HepG2 (cell line): Measurements from ENCODE around the gene GTF2A1. TPM values are rescaled to one million over a fixed set of nuclear protein-coding genes. Genes with fewer than 3 reads are reported as not detected.

Source experiments
- ATAC-seq: fragments of 200-7000 bp; cut with Tn5 transposase; 3 replicates; pipeline ENCODE4 v1.9.1; 2020; ENCODE audit warnings: mild to moderate bottlenecking, moderate library complexity
- Bru-seq: library from RNA; stranded (reverse); fragments of 400-500 nt; gene quantifications from one replicate; lab custom pipeline; 2021; lab: Mats Ljungman, UMichigan
- BruChase-seq, 2 experiments: library from RNA; stranded (reverse); fragments of 400-500 nt; gene quantifications; one replicate each; lab custom pipeline; 2021; lab: Mats Ljungman, UMichigan
- BruUV-seq: library from RNA; stranded (reverse); fragments of 400-500 nt; replicated peaks from 2 replicates; lab custom pipeline; 2021; lab: Mats Ljungman, UMichigan
- CTCF ChIA-PET: fragments of 300-600 bp; formaldehyde crosslinking; extraction: SDS; loops from one replicate; lab custom pipeline; 2021; ENCODE audit warnings: low total read pairs, inconsistent platforms, low intra/inter-chr PET ratio; lab: Yijun Ruan, JAX
- POLR2A ChIA-PET: fragments of 350-600 bp; sonication (Branson Sonifier 250); formaldehyde crosslinking; loops from one replicate; lab custom pipeline; 2020; ENCODE audit warnings: antibody characterized with exemption, inconsistent platforms; lab: Yijun Ruan, JAX
- DNase-seq: peaks from one replicate; pipeline ENCODE4 v3.0.0-alpha.2; 2015; ENCODE audit warnings: low spot score
- FAIRE-seq: peaks from 3 replicates; lab custom pipeline; 2011; peaks lifted over from hg19 to GRCh38; lab: Jason Lieb, UNC
- H2AFZ ChIP-seq: one replicate; pipeline ENCODE4 v1.6.1; 2011; ENCODE audit warnings: low read length, inconsistent platforms
- H3K27ac ChIP-seq: fragments of 300-600 bp; 3 replicates; pipeline ENCODE4 v1.8.0; 2011; ENCODE audit warnings: mixed run types, mild to moderate bottlenecking, mixed read lengths, low read length, inconsistent platforms; ENCODE audit not compliant: insufficient read depth; ENCODE audit errors: extremely low read length
- H3K27me3 ChIP-seq, 2 experiments: fragments of 200-600 bp in 1 of 2; 2 replicates in 1 of 2; 3 replicates in 1 of 2; pipeline versions ENCODE4 v1.6.0 to v1.8.0; 2011; ENCODE audit warnings: low read length in 2 of 2, mild to moderate bottlenecking in 2 of 2, moderate library complexity in 2 of 2, inconsistent platforms in 1 of 2; ENCODE audit not compliant: insufficient read depth in 2 of 2, control insufficient read depth in 1 of 2
- H3K36me3 ChIP-seq, 2 experiments: fragments of 200-600 bp in 1 of 2; replicated peaks in 1 of 2; 2 replicates in 1 of 2; 3 replicates in 1 of 2; pipeline versions ENCODE4 v1.5.1 to v1.8.0; 2011; ENCODE audit warnings: low read length in 2 of 2, inconsistent platforms in 1 of 2; ENCODE audit not compliant: insufficient read depth in 2 of 2, control insufficient read depth in 1 of 2
- H3K4me1 ChIP-seq: 2 replicates; pipeline ENCODE4 v1.5.1; 2012; ENCODE audit warnings: low read length, inconsistent platforms; ENCODE audit not compliant: insufficient read depth
- H3K4me2 ChIP-seq: 2 replicates; pipeline ENCODE4 v1.6.0; 2011; ENCODE audit warnings: low read depth, low read length, inconsistent platforms
- H3K4me3 ChIP-seq, 3 experiments: fragments of 200-600 bp in 1 of 3; sonication (generic), shearing (Covaris generic) in 1 of 3; replicated peaks in 1 of 3; 2 replicates each; pipeline ENCODE4 v1.5.1; 2011 to 2016; ENCODE audit warnings: low read length in 3 of 3, inconsistent platforms in 2 of 3, low read depth in 2 of 3, mild to moderate bottlenecking in 2 of 3, control low read depth in 1 of 3, mixed read lengths in 1 of 3; ENCODE audit not compliant: insufficient read depth in 1 of 3
- H3K79me2 ChIP-seq: one replicate; pipeline ENCODE4 v1.6.1; 2011; ENCODE audit warnings: low read length, inconsistent platforms; ENCODE audit not compliant: insufficient read depth
- H3K9ac ChIP-seq: 2 replicates; pipeline ENCODE4 v1.6.0; 2011; ENCODE audit warnings: mild to moderate bottlenecking, low read depth, low read length, inconsistent platforms; ENCODE audit not compliant: insufficient read depth
- H3K9me3 ChIP-seq: 2 replicates; pipeline ENCODE4 v1.5.1; 2012; ENCODE audit warnings: mild to moderate bottlenecking, low read length
- H4K20me1 ChIP-seq: 2 replicates; pipeline ENCODE4 v1.6.0; 2011; ENCODE audit warnings: inconsistent platforms, mild to moderate bottlenecking, low read length, moderate library complexity; ENCODE audit not compliant: insufficient read depth
- BRD4 ChIP-seq: sonication (generic); formaldehyde crosslinking; IDR thresholded peaks from 2 replicates; pipeline ENCODE4 v1.4.0; 2020; ENCODE audit warnings: missing genetic modification reagents
- ETV6 ChIP-seq: sonication (generic); formaldehyde crosslinking; conservative IDR thresholded peaks from 2 replicates; pipeline ENCODE4 v1.4.0; 2020; ENCODE audit warnings: missing genetic modification reagents
- TAF15 ChIP-seq: fragments of 200-400 bp; formaldehyde crosslinking; IDR thresholded peaks from one replicate; pipeline ENCODE4 v1.6.1; 2018; ENCODE audit warnings: mild to moderate bottlenecking, low read depth, low read length; ENCODE audit not compliant: poor library complexity, severe bottlenecking
- ZNF234 ChIP-seq: sonication (generic); formaldehyde crosslinking; conservative IDR thresholded peaks from 2 replicates; pipeline ENCODE4 v1.5.1; 2020; ENCODE audit warnings: mild to moderate bottlenecking, missing genetic modification reagents
- ZNF407 ChIP-seq: sonication (generic); formaldehyde crosslinking; IDR thresholded peaks from one replicate; pipeline ENCODE4 v1.5.1; 2020; ENCODE audit warnings: mild to moderate bottlenecking, missing genetic modification reagents; ENCODE audit errors: not compliant biosample characterization
- ZNF782 ChIP-seq: sonication (generic); formaldehyde crosslinking; IDR thresholded peaks from 2 replicates; pipeline ENCODE4 v1.4.0; 2020; ENCODE audit warnings: missing genetic modification reagents, mild to moderate bottlenecking, borderline replicate concordance
- ZNF878 ChIP-seq: sonication (generic); formaldehyde crosslinking; IDR thresholded peaks from 2 replicates; pipeline ENCODE4 v1.8.1; 2023; ENCODE audit warnings: mild to moderate bottlenecking, missing genetic modification reagents, moderate library complexity
- WGBS: methylation state at CpG from one replicate; pipeline ENCODE4 v1.1.6; 2017; ENCODE audit warnings: low lambda C conversion rate; 5-methylcytosine and 5-hydroxymethylcytosine counted together
- in situ Hi-C: cut with HindIII; loops from 2 replicates; pipeline ENCODE4 v1.10.0; 2017; ENCODE audit warnings: low pct_unique_long_range_greater_than_20kb; ENCODE audit not compliant: extremely low pct_ligation_motif_present
- intact Hi-C: fragments of 100-400 bp; cut with micrococcal nuclease; formaldehyde crosslinking; loops from one replicate; pipeline ENCODE4 v1.10.0; 2022; ENCODE audit not compliant: unreplicated experiment
- long read RNA-seq, 2 experiments: library from RNA in 1 of 2; library from polyadenylated mRNA in 1 of 2; stranded (forward) in 1 of 2; unstranded in 1 of 2; transcript quantifications; one replicate each; pipeline ENCODE4 v2.0.0, GENCODE V29; 2019 to 2022
- polyA minus RNA-seq, 3 experiments: library from RNA; depleted of rRNA, polyadenylated mRNA; stranded (reverse); fragments of >200 nt; gene quantifications; 2 replicates each; pipeline ENCODE4 v1.2.3, GENCODE V29; 2011; ENCODE audit warnings: low replicate concordance in 1 of 3
- polyA plus RNA-seq, 8 experiments: library from polyadenylated mRNA; depleted of rRNA in 3 of 8; stranded (reverse) in 7 of 8; unstranded in 1 of 8; fragments of >200 nt; fragmentation: Illumina TruSeq in 4 of 8; extraction: Trizol in 4 of 8; gene quantifications; 2 replicates each; pipeline versions ENCODE4 v1.2.1 to v1.2.3, GENCODE V29; 2011 to 2016; ENCODE audit warnings: low read depth in 4 of 8, missing spikeins in 1 of 8, mixed read lengths in 1 of 8; ENCODE audit not compliant: insufficient read depth in 1 of 8
- total RNA-seq, 5 experiments: library from RNA; depleted of rRNA; stranded (reverse); fragments of >200 nt; fragmentation: Illumina TruSeq; extraction: Trizol; gene quantifications; 2 replicates each; pipeline ENCODE4 v1.2.3, GENCODE V29; 2016; ENCODE audit warnings: low read depth in 1 of 5

The GTF2A1 gene
- 17.5 and 30.1 TPM in 2 replicates for total RNA-seq (2016; rRNA removed; fragmentation: Illumina TruSeq; extraction: Trizol)
- total RNA-seq (2016; cell fraction: cytosol; rRNA removed; fragmentation: Illumina TruSeq; extraction: Trizol; ENCODE audit: low read depth) = 2.8 and 4.5 TPM in 2 replicates
- total RNA-seq (2016; cell fraction: insoluble cytoplasmic fraction; rRNA removed; fragmentation: Illumina TruSeq; extraction: Trizol) = 17.5 and 28.0 TPM in 2 replicates
- total RNA-seq (2016; cell fraction: membrane; rRNA removed; fragmentation: Illumina TruSeq; extraction: Trizol) = 4.8 and 6.0 TPM in 2 replicates
- total RNA-seq (2016; cell fraction: nucleus; rRNA removed; fragmentation: Illumina TruSeq; extraction: Trizol) = 11.5 and 16.8 TPM in 2 replicates
- polyA plus RNA-seq (2011; rRNA removed) = 14.9 and 18.5 TPM in 2 replicates
- polyA plus RNA-seq (2011; cell fraction: cytosol; rRNA removed) = 8.4 and 8.7 TPM in 2 replicates
- polyA plus RNA-seq (2011; cell fraction: nucleus; rRNA removed) = 6.8 and 7.7 TPM in 2 replicates
- 6.4 and 11.0 TPM in 2 replicates for polyA plus RNA-seq (2012)
- polyA plus RNA-seq (2016; cell fraction: cytosol; fragmentation: Illumina TruSeq; extraction: Trizol; ENCODE audit: low read depth) = 0.42 and 0.45 TPM in 2 replicates
- 18.4 and 18.8 TPM in 2 replicates for polyA plus RNA-seq (2016; cell fraction: insoluble cytoplasmic fraction; fragmentation: Illumina TruSeq; extraction: Trizol; ENCODE audit: low read depth)
- polyA plus RNA-seq (2016; cell fraction: membrane; fragmentation: Illumina TruSeq; extraction: Trizol; ENCODE audit: low read depth) = 2.0 TPM in 2 replicates
- 11.5 and 12.3 TPM in 2 replicates for polyA plus RNA-seq (2016; cell fraction: nucleus; fragmentation: Illumina TruSeq; extraction: Trizol; ENCODE audit: insufficient read depth, low read depth)
- 38.1 and 59.7 TPM in 2 replicates for polyA minus RNA-seq (2011; rRNA and poly(A)+ RNA removed; ENCODE audit: low replicate concordance)
- 19.6 and 19.7 TPM in 2 replicates for polyA minus RNA-seq (2011; cell fraction: cytosol; rRNA and poly(A)+ RNA removed)
- 12.9 and 16.3 TPM in 2 replicates for polyA minus RNA-seq (2011; cell fraction: nucleus; rRNA and poly(A)+ RNA removed)
- Bru-seq, nascent RNA = percentile 76 among the genes with signal in this experiment
- BruChase-seq, experiment 1, labeled RNA remaining after a 6-hour chase = percentile 84 among the genes with signal in this experiment
- BruChase-seq, experiment 2, labeled RNA remaining after a 2-hour chase = percentile 79 among the genes with signal in this experiment
- long read RNA-seq, experiment 1, full-length matches to known transcripts = 1 of 3 reads
- long read RNA-seq, experiment 1, partial matches to known transcripts = 1 of 3 reads
- long read RNA-seq, experiment 1, other reads (novel, unspliced or antisense) = 1 of 3 reads
- long read RNA-seq, experiment 2, partial matches to known transcripts = 1 of 18 reads
- long read RNA-seq, experiment 2, other reads (novel, unspliced or antisense) = 17 of 18 reads

- H3K9me3 ChIP-seq = no peaks in the 10 kb centered on the region
- no peaks in the 10 kb centered on the region for H3K27me3 ChIP-seq
- H3K9ac ChIP-seq = peak within 1 kb of the TSS; percentile 100
- H3K4me2 ChIP-seq = peak within 1 kb of the TSS; percentile 80
- ChIA-PET POLR2A (interaction anchor here (0.9 to 2.2 kb wide), 16 partner anchors 10 to 313 kb away, joined by 3 to 20 read pairs (median 4); partner anchors contain the start of genes CEP128 and SEL1L), CTCF (no interaction called here)
- DNase-seq = peak; percentile 88
- H3K79me2 ChIP-seq = peaks cover 38% of the 10 kb centered on the region
- intact Hi-C loops (no loop called here), in situ Hi-C loops (no loop called here)
- no peaks in the 10 kb centered on the region for H4K20me1 ChIP-seq
- peak; percentile 81 for FAIRE-seq
- 2% methylated on average over 47 of the region's 84 CpGs for WGBS
- H3K36me3 ChIP-seq = peaks cover 0 to 5% of the 10 kb centered on the region in 2 experiments; a peak in 1 of 5 replicates
- H3K4me1 ChIP-seq = peaks cover 36% of the 10 kb centered on the region
- peak within 1 kb of the TSS; percentile 86 for H2AFZ ChIP-seq
- peak within 1 kb of the TSS; percentile 100 for H3K27ac ChIP-seq
- peak; percentile 85 for ATAC-seq
- H3K4me3 ChIP-seq = peak within 1 kb of the TSS; percentile 84 to 98 (median 86)
- BruUV-seq = no TSS peak
- TF ChIP-seq ETV6 (CRISPR knock-in tag) = 0 out of 2 replicates have a peak, but pooled peaks have one; percentile 46
- no peak for TF ChIP-seq ZNF234 (CRISPR knock-in tag)
- peak; percentile 70 for TF ChIP-seq TAF15
- peak; percentile 45; the same call in 1 of the 2 replicates for TF ChIP-seq BRD4 (CRISPR knock-in tag)
- no peak for TF ChIP-seq ZNF878
- TF ChIP-seq ZNF407 (CRISPR knock-in tag) = peak; percentile 69
- no peak; the same call in 1 of the 2 replicates for TF ChIP-seq ZNF782 (CRISPR knock-in tag)
Measured at GRCh38 chr14:81220830-81221578, at the start of gene GTF2A1. Gene GTF2A1, minus strand, starts transcription at chr14:81220959. Its CDS starts 441 bp downstream, at chr14:81220518.
